ENCODE data around the gene PTEN.

- TF ChIP-seq CTCF (IDR thresholded peaks at IDR 0.05) (no peak), POLR2A (IDR thresholded peaks at IDR 0.05) (no peak), POLR2AphosphoS5 (IDR thresholded peaks at IDR 0.05; ENCODE audit: insufficient read depth in 1 of 2, low read depth in 1 of 2) (no peak)
These were observed 110.2 kb downstream of the PTEN start for GRCh38 chr10:87973635-87974034.
